Astrocyte of the hippocampus (primary cell): ENCODE measurements around the gene SHPK.
A peak's percentile ranks its signal among the peaks of the same experiment; 100 is the strongest.

Experiments used
- DNase-seq: peaks from one replicate; pipeline ENCODE4 v3.0.0; 2011; ENCODE audit warnings: low read depth, low spot score

SHPK gene, protein sequence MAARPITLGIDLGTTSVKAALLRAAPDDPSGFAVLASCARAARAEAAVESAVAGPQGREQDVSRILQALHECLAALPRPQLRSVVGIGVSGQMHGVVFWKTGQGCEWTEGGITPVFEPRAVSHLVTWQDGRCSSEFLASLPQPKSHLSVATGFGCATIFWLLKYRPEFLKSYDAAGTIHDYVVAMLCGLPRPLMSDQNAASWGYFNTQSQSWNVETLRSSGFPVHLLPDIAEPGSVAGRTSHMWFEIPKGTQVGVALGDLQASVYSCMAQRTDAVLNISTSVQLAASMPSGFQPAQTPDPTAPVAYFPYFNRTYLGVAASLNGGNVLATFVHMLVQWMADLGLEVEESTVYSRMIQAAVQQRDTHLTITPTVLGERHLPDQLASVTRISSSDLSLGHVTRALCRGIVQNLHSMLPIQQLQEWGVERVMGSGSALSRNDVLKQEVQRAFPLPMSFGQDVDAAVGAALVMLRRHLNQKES

DNA sequence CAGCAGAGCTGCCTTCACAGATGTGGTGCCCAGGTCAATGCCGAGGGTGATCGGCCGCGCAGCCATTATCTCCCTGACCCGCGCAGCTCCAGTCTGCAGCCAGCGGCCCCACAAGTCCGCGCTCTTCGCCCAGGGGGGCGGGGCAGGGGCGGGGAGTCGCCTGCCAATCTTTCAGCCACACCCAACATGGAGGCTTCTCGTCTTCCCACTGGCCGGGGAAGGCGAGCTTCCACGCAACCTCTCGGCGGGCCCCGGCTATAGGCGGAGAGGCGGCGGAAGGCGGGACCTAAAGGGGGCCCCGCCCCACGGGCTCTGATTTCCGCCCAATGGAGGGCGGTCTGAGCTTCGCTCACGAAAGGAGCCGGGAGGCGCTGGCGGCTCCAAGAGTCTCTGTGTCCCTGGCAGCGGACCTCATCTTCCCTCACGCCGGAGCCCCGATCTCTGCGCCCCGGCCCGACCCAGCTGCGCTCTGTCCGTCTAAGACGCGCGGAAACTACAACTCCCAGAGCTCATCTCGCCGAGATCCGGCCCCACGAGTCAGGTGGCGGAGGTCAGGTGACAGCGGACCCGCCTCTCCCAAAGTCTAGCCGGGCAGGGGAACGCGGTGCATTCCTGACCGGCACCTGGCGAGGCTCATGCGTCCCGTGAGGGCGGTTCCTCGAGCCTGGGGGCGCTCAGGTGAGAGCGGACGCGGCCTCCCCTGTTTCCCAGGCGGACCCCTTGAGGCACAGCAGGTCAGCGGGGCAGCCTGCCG, at the start of gene SHPK, which contains the start of gene CTNS:
SHPK (minus strand) TSS at position 97 of the 754 bp plus-strand sequence; CDS start at position 66, 31 bp downstream.
CTNS (plus strand) TSS at position 607 of the 754 bp plus-strand sequence. CDS start 3,447 bp downstream, outside the sequence.
- DNase-seq: peak; percentile 98

DNA sequence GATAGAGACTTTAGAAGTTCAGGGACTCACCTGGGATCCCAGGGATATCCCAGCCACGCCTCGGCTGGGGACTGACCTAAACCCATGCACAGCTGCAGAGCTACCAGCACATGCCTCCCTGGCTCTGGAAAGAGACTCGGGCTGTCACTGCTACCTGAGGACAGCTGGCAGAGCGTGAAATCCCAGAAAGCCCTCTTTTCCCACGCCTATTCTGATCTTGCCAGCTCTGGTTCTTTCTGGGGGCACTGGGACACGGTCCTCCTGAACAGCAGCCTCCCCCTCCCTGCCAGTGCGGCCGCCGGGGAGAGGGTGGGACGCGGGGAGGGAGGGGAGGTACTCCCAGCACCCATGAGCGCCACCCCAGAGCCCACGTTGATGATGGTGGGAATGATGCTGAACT, 49.1 kb upstream of the SHPK start:
- no peak for DNase-seq

DNA sequence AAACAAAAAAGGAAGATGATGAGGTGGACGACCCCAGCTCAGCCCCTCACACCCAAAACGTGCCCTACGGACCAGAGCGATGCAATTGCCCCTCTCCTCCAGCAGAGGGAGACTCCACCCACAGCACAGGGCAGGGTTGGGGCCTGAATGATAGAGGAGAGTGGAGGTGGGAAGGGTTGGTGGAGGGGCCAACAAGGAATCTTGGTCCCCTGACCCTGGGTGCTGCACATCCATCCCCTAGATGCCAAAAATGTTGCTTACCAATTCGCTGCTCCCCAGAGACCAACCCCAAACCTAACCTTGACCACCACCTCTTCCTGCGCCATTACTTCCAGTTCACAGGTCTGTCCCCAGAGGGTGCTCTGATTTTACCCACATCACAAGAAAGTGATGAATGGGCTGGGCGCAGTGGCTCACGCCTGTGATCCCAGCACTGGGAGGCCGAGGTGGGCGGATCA, 47.0 kb upstream of the SHPK start:
- DNase-seq: peak; percentile 45

DNA sequence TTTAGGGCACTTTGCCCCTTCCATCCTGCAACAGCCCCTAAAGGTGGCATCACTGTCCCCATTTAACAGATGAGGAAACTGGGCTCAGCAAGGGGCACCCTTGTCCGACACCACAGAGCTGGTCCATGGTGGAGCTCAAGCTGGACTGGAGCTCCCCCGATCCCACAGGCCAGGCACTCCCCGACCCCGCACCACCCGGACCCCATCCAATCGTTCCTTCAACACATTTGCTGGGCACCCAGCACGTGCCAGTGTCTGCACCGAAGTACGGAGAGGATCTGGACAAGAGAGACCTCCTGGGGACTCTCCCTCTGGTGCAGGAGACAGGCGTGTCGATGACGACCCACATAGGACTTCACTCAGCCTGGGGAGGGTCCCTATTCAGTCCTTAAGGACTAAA, 46.0 kb upstream of the SHPK start:
- no peak for DNase-seq

DNA sequence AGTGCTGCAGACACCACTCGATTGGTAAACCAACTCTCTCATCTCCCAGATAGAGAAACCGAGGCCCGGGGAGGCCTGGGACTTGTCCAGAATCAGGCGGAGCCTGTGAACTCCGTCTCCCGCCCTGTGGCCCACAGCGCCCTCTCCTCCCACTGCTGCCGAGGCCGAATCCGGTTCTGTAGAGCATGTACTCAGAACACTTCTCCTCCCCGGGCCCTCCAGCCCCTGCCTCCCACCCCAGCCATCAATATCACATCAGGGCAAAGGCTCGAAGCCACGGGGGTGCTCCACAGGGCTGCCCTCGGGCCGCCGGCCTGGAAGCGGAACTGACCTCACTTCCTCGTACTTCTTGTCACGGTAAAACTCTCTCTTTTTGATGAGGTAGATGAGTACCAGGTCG, 45.5 kb upstream of the SHPK start:
- no peak for DNase-seq

DNA sequence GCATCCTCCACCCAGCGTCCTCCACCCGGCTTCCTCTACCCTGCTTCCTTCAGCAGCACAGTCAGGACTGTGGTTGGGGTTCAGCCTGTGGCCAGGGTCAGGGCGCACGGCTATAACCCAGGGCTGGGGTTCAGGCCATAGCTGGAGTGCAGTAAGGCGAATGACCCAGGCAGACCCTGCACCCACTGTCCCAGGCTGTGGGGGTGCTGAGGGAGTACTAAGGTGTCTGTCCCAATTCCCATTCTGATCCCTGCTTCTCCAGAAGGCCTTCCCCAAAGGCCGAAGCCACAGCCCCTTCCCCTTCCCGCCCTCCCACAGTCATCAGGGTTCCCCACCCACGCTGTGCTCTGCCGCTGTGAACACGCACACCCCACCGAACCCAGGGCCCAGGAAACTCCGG, 45.0 kb upstream of the SHPK start:
- no peak for DNase-seq

DNA sequence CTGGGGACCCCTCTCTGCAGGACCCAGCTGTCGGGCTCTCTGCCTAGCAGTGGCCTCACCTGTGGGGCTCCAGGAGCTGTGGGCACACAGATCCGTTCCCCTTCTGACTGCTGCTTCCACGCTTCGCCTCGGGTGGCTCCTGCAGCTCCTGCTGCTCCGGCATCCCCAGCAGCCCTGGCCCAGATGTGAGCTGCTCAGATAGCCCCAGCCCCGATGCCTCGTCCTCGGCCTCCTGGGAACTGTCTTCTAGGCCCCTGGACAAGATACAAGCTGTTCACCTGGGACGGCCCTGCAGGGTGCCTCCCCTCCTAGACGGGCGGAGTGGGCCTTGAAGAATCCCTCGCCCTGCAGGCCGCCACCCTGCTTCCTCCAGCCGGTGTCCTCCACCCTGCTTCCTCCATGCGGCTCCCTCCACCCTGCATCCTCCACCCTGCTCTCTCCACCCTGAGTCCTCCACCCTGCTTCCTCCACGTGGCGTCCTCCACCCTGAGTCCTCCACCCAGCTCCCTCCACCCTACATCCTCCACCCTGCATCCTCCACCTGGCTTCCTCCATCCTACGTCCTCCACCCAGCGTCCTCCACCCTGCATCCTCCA, 43.6 kb upstream of the SHPK start:
- DNase-seq: no peak

DNA sequence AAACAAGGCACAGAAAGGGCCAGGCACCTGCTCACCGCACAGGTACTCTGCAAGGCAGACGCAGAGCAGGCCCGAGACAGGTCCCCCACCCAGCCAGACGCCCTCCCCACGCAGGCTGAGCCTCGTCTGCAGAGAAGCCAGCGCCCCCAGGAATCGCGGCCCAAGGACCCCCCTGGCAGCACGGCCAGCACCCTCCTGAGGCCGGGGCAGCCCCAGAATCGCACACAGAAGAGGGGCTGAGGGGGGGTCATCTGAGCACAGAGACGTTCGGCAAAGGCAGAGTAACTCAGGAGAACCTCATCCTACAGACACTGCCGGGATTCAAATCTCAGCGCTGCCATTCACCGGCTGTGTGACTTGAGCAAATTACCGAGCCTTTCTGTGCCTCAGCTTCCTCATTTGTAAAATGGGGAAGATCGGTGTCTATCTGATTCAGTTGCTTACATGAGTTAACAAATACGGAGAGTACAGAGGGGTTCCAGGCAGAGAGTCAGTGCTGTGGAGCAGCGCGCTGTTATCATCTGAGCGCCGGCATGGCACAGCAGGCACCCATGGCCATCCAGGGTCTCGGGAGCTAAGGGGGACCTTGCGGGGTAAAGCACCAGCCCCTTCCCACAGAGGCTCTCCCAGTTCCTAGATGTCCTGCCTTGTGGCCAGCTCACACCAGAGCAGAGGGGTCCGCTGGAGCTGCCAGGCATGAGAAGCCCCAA, 42.9 kb upstream of the SHPK start:
- DNase-seq: no peak

DNA sequence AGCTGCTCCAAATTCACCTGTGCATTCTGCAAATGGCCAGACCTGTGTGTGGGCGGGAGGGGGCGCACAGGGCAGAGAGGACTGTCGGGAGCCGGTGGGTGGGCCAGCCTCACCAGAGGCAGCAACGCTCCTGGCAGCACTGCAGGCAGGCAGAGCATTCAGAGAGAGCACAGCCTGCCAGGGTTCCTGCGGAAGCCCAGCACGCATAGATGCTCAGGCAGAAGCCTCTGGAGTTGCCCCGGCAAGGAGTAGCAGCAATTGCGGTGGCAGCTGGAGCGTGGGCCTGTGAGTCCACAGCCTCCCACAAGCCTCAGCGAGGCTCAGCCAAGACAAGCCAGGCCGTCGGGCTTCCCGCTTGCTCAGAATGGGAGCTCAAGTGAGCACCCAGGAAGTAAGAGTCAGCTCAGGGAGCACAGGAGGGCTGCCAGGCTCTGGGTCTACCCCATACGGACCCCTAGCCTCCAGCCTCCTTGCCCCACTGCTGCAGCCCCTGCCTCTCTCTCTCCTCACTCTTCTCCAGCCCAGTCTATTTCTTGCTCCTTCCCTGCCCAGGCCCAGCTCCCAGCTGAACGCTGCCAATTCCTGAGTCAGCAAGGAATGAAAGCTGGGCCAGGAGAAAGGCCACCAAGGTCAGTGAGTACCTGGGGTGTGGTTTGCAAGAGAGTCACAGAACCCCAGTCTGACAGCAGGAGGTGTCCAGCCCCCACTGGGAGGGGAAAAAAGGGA, 42.2 kb upstream of the SHPK start:
- DNase-seq: peak; percentile 71

DNA sequence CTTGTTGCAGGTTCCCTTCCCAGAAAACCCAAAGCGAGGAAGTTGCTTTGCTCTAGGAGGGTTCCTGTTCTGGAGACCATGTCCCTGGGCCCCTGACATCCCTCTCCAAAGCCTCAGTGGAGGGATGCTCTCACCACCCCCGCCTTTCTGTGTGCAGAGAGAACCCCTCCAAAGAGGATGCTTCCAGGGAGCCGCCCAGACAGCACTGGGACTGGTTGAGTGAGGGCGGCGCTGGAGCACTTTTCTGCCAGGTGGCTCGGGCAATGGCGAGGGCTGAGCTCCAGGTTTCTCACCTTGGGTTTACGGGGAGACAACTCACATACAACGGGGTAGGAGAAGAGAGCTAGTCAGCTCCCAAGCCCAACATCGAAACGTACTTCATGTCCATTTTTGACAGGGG, 39.8 kb upstream of the SHPK start:
- no peak for DNase-seq

DNA sequence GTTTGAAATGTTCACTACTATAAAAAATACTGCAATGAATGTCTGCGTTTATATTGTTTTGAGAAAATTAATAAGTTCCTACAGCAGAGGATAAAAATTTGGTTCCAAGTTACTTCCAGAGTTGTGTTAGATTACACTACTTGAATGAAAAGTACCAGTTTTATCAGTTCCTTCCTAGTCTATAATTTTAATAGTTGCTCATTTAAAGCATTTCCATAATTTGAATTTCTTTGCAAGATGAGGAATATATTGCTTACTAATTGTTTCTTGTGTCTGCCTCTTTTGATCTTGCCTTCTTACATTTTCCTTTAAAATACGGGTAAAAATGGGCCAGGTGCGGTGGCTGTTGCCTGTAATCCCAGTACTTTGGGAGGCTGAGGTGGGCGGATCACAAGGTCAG, 36.5 kb upstream of the SHPK start:
- no peak for DNase-seq

DNA sequence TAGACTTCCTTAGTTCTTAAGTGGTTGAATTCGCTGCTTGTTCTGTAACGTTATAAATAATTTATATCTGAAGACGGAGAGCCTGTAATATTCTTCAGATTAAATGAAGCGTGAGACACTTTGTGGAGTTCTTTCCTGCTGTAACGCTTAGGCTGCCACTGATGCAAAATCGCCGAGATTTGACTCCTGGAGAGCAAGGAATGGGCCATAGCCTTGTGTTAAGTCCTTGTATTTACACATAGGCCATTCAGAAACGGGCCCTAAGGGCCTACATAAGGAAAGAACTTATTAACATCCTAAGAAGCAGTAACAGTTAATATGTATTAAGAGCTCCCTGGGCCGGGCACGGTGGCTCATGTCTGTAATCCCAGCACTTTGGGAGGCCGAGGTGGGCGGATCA, 33.5 kb upstream of the SHPK start:
- DNase-seq: no peak

DNA sequence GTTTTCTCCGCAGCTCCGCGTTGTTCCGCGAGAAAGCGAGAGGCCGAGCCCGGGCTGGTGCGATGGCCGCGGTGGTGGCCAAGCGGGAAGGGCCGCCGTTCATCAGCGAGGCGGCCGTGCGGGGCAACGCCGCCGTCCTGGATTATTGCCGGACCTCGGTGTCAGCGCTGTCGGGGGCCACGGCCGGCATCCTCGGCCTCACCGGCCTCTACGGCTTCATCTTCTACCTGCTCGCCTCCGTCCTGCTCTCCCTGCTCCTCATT, 33.0 kb upstream of the SHPK start:
- no peak for DNase-seq

DNA sequence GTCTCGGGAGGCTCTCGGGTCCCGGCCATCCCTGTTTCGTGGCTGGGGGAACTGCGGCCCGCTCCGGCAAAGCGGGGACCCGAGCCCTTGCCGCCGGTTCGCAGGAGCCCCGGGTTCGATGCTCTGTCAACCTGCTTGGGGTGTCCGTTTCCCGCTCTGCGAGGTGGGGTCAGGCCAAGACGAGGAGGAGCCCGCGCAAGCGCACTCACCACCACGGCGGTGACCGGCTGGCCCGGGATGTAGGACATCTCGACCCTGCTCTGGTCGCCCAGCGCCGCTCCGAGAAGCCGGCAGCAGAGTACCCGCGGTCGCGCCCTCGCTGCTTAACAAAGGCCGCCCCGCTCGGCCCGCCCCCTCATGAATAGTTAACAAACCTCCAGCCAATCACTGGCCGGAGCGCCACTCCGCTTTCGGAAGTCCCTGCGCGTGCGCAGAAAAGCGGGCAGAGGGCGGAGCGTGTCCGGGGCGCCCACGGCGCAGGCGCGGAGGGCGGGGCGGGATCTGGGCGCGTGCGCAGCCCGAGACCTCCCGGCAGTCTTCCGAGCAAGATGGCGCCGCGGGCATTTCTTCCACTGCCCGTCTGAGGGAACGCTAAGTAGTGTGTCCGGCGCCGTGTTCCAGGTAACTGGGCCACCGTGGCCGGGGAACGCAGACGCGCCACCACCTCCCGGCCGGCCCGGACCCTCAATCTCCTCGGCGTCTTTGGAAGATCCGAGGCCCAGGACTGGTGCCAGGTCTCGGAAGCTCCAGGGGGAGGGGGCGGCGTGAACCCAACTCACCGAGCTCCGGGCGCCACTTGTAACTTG, 32.4 kb upstream of the SHPK start, which contains the start of the genes EMC6 and TAX1BP3:
EMC6 (plus strand) TSS at position 534 of the 806 bp plus-strand sequence. CDS start 335 bp downstream, outside the sequence.
TAX1BP3 (minus strand) TSS at position 300 of the 806 bp plus-strand sequence; CDS start at position 248, 52 bp downstream.
- peak; percentile 100 for DNase-seq

DNA sequence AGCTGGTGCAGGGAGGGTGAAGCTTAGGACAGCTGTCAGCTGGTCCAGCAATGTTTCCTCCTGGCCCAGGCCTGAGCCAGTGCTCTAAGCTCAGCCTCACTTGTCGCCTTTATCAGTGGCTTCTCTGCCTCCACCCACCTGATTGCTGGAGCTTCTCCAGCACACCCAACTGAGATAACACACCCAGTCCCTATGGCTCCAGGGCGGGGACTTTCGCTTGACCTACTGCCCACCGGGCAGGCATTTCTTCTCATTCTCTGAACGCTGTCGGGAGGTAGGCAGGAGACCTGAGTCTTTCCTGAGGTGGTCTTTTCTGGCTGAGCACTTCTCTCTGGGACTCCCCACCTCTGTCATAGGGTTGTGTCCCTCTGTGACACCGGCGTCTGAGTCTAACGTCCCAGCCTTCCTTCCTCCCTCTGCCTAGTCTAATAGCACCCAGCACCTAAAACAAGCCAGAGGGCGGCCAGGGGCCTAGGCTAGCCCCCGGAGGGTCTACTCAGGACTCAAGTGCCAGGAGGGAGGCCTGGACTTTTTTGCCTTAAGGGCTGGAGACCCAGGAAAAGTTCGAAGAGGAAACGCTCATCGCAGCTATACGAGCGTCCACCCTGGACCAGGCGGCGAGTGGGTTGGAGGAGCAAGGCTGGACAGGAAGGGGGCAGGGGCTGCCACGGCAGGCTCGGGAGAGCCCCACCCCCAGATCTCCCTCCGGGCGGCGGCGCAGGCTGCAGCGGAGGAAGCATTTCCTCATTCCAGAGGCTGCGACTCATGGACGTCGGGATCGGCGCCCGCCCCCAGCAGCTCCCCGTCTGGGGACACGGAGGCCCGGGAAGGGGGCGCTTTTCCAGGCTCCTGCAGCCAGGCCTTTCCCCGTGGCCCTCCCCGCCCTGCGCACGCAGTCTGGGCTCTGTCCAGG, 31.6 kb upstream of the SHPK start:
- peak; percentile 96 for DNase-seq

DNA sequence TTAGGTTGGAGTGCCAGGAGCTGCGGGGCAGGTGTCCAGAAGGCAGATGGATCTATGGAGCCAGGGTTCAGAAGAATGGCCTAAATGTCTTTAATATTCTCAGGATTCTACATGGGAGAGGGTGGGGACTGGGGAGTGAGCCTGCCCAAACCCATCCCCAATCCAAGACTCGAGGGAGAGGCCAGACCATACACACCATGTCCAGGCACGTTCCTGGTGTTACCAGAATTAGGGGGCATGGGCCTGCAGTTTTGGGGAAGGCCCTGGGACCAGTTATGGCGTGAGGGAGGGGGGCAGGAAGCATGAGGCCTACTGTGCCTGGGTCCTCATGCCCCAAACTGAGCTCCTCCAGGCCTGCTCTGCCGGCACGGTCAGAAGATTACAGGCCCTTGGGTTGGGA, 30.5 kb upstream of the SHPK start:
- no peak for DNase-seq

DNA sequence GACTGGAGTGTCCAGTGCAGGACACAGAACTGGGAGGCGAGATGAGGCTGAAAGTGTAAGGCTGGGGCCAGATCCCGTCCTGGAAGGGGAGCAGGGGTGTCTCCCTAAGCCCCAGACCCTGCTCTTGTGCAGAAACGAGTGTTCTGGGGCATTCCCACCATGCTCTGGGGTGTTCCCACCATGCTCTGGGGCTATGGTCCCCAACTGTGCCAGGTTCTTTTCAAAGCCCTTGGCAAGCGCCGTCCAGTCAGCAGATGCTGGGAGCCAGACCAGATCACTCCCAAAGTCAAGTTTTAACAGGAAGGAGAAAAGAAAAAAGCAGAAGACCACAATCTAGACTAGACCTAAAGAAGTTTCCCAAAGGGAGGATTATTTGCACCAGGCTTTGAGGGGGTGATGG, 29.8 kb upstream of the SHPK start:
- DNase-seq: no peak

DNA sequence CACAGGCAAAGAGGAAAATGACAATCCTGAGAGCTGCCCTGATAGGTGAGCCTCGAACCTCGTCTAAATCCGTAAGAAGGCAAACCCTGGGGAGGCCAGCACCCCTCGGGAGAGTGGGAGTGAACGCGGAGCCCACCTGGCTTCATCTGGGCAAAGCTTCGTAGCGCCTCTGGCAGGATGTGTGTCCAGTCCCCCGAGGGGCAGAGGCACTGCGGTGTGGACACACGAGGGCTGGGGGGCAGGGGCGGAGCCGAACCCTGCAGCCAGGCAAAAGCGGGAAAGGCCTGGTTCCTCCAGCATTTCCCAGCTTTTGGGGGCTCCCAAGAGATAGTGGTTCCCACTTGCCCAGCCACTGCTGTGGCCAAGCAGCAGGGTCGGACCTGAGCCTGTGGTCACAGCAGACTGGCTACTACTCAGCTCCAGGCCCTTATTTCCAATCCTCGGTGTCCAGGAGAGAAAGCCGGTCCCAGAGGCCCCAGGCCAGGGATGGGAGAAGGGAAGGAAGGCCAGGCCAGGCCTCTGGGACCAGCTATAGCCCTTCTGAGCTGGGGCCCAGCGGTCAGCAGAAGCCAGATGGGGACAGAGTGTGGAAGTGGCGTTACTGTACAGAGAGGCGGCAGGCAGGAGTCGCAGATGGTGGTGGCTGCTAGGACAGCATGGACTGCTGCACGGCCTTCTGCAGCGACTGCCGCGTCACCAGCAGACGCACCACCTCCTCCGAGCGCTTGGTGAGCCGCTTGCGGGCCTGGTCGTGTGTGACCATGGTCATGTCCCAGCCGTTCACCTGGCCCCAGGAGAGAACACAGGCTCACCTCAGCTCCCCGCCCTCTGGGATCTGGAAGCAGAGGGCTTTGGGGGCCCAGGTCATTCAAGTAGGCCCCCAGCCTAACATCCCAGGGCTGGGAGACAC, 27.3 kb upstream of the SHPK start:
- DNase-seq: no peak
